ENCODE data around the gene KCNQ1OT1. TPM values are rescaled to one million over a fixed set of nuclear protein-coding genes. Genes with fewer than 3 reads are reported as not detected.

The KCNQ1OT1 gene
- total RNA-seq, 1 donor from 2014 or later, result 3.4 TPM

- H3K36me3 ChIP-seq, result no peaks in the 10 kb centered on the region
- H3K9me3 ChIP-seq, result no peaks in the 10 kb centered on the region
- H3K4me3 ChIP-seq, result no peak overlapping the region
- H3K27ac ChIP-seq, result no peak overlapping the region
- H3K27me3 ChIP-seq, result no peaks in the 10 kb centered on the region
- no peak for DNase-seq (ENCODE audit: extremely low spot score in 2 of 2)
- H3K4me1 ChIP-seq, result peaks cover 27% of the 10 kb centered on the region
- intact Hi-C loops (cut with DNase I), result no loop called here
- TF ChIP-seq POLR2A (IDR thresholded peaks at IDR 0.05) (no peak), POLR2AphosphoS5 (IDR thresholded peaks at IDR 0.05; ENCODE audit: insufficient read depth in 1 of 2, low read depth in 1 of 2) (no peak), CTCF (IDR thresholded peaks at IDR 0.05) (no peak)
Observed at GRCh38 chr11:2675540-2675939, 24.3 kb downstream of the KCNQ1OT1 start.

GRCh38 chr11:2674658-2675131 is 25.1 kb downstream of the KCNQ1OT1 start:
- no peak overlapping the region for H3K27ac ChIP-seq
- no peak for DNase-seq (ENCODE audit: extremely low spot score in 2 of 2)
- no peaks in the 10 kb centered on the region for H3K36me3 ChIP-seq
- intact Hi-C loops (cut with DNase I), result no loop called here
- TF ChIP-seq CTCF (IDR thresholded peaks at IDR 0.05), result no peak
- no peak for TF ChIP-seq POLR2A (IDR thresholded peaks at IDR 0.05)
- no peak for TF ChIP-seq POLR2AphosphoS5 (IDR thresholded peaks at IDR 0.05; ENCODE audit: insufficient read depth in 1 of 2, low read depth in 1 of 2)
- H3K4me1 ChIP-seq, result peaks cover 27% of the 10 kb centered on the region
- no peaks in the 10 kb centered on the region for H3K27me3 ChIP-seq
- no peak overlapping the region for H3K4me3 ChIP-seq
- no peaks in the 10 kb centered on the region for H3K9me3 ChIP-seq

- no peak for TF ChIP-seq CTCF (IDR thresholded peaks at IDR 0.05)
- no peak for TF ChIP-seq POLR2AphosphoS5 (IDR thresholded peaks at IDR 0.05; ENCODE audit: insufficient read depth in 1 of 2, low read depth in 1 of 2)
- no peak for TF ChIP-seq POLR2A (IDR thresholded peaks at IDR 0.05)
- no peaks in the 10 kb centered on the region for H3K27me3 ChIP-seq
- H3K9me3 ChIP-seq, result no peaks in the 10 kb centered on the region
- no peak overlapping the region for H3K4me3 ChIP-seq
- peaks cover 27% of the 10 kb centered on the region for H3K4me1 ChIP-seq
- intact Hi-C loops (cut with DNase I), result no loop called here
- H3K27ac ChIP-seq, result no peak overlapping the region
- H3K36me3 ChIP-seq, result no peaks in the 10 kb centered on the region
- DNase-seq (ENCODE audit: extremely low spot score in 2 of 2), result peak in 1 of 2 donors; percentile 61
Observed at GRCh38 chr11:2673871-2674471, 25.8 kb downstream of the KCNQ1OT1 start.

GRCh38 chr11:2673250-2673610 is 26.6 kb downstream of the KCNQ1OT1 start:
- Histone ChIP-seq H3K9me3 (no peaks in the 10 kb centered on the region), H3K4me3 (no peak overlapping the region), H3K27me3 (no peaks in the 10 kb centered on the region), H3K4me1 (peaks cover 27% of the 10 kb centered on the region), H3K27ac (no peak overlapping the region), H3K36me3 (no peaks in the 10 kb centered on the region)
- no peak for TF ChIP-seq POLR2A (IDR thresholded peaks at IDR 0.05)
- TF ChIP-seq POLR2AphosphoS5 (IDR thresholded peaks at IDR 0.05; ENCODE audit: insufficient read depth in 1 of 2, low read depth in 1 of 2), result no peak
- TF ChIP-seq CTCF (IDR thresholded peaks at IDR 0.05), result no peak
- intact Hi-C loops (cut with DNase I), result no loop called here
- no peak for DNase-seq (ENCODE audit: extremely low spot score in 2 of 2)

- peak in 1 of 2 donors; percentile 64 for DNase-seq (ENCODE audit: extremely low spot score in 2 of 2)
- peaks cover 27% of the 10 kb centered on the region for H3K4me1 ChIP-seq
- TF ChIP-seq POLR2A (IDR thresholded peaks at IDR 0.05) (no peak), POLR2AphosphoS5 (IDR thresholded peaks at IDR 0.05; ENCODE audit: insufficient read depth in 1 of 2, low read depth in 1 of 2) (no peak), CTCF (IDR thresholded peaks at IDR 0.05) (no peak)
- no peaks in the 10 kb centered on the region for H3K9me3 ChIP-seq
- no peaks in the 10 kb centered on the region for H3K36me3 ChIP-seq
- no peak overlapping the region for H3K27ac ChIP-seq
- no peak overlapping the region for H3K4me3 ChIP-seq
- no peaks in the 10 kb centered on the region for H3K27me3 ChIP-seq
- intact Hi-C loops (cut with DNase I), result no loop called here
Observed at GRCh38 chr11:2672553-2673249, 27.1 kb downstream of the KCNQ1OT1 start.
